HFF-Myc (cell line): ENCODE data around the gene PRIM1.
A peak's percentile ranks its signal among the peaks of the same experiment; 100 is the strongest.
"Not testable (repeated sequence)": the region's sequence is repeated elsewhere in the genome, so short reads cannot be mapped to it uniquely, and the experiment has no call there.

Source experiments
- DNase-seq: peaks from one replicate; pipeline ENCODE4 v3.0.0-alpha.2; 2011; ENCODE audit warnings: low read depth; ENCODE audit errors: extremely low read depth
- H3K4me3 ChIP-seq: replicated peaks from 2 replicates; pipeline ENCODE4 v1.5.1; 2011; ENCODE audit warnings: low read depth, mild to moderate bottlenecking, control low read depth, low read length
- TF ChIP-seq, protein P1 (sequence below): IDR thresholded peaks from 2 replicates; pipeline ENCODE4 v1.5.1; 2012; ENCODE audit warnings: mild to moderate bottlenecking, low read depth, low read length, control low read depth; ENCODE audit errors: missing control alignments

The PRIM1 gene

DNA sequence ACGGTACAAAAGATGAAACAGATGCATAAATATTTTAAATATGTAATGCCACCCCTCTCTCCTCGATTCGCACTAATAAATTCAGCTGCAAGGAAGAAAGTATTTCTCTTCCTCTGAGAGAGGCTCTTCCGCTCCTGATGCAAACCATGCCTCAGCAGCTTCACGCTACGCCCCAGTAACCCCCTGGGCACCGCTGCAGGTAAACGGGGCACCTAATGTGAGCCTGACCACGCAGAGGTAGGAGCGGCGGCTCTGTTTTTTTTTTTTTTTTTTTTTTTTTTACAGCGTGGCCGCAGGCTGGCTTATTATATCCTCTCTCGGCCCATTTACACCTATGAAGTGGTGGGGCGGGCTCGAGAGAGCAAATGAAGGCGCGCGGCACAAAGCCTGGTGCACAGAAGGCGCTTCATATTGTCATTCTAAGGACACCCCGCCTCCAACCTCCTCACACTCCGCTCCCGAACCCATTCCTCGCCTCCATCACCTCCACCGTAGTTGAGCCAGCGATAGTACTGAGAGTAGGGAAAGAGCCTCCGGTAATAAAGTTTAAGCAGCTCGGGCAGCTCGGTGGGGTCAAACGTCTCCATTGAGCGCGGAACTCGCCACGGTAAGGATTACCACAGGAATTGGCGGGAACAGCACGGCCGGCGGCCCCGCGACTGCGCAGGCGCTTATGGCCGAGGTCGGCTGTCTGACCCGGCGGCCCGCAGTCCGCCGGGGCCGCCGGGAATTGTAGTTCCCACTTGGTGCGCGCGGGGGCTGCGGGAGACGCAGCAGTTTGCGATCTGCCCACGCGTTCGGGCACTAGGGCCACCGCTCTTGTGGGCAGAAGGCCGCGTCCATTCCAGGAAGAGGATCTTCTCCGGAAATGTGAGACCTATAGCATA lies at the start of gene PRIM1:
Gene PRIM1 (minus strand): TSS at position 612 of the 887 bp plus-strand sequence. CDS start 25 bp downstream, at position 587.
- H3K4me3 ChIP-seq = peak within 1 kb of the TSS; percentile 82
- TF ChIP-seq, protein P1, sequence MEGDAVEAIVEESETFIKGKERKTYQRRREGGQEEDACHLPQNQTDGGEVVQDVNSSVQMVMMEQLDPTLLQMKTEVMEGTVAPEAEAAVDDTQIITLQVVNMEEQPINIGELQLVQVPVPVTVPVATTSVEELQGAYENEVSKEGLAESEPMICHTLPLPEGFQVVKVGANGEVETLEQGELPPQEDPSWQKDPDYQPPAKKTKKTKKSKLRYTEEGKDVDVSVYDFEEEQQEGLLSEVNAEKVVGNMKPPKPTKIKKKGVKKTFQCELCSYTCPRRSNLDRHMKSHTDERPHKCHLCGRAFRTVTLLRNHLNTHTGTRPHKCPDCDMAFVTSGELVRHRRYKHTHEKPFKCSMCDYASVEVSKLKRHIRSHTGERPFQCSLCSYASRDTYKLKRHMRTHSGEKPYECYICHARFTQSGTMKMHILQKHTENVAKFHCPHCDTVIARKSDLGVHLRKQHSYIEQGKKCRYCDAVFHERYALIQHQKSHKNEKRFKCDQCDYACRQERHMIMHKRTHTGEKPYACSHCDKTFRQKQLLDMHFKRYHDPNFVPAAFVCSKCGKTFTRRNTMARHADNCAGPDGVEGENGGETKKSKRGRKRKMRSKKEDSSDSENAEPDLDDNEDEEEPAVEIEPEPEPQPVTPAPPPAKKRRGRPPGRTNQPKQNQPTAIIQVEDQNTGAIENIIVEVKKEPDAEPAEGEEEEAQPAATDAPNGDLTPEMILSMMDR = no peak
- peak; percentile 29 for DNase-seq

DNA sequence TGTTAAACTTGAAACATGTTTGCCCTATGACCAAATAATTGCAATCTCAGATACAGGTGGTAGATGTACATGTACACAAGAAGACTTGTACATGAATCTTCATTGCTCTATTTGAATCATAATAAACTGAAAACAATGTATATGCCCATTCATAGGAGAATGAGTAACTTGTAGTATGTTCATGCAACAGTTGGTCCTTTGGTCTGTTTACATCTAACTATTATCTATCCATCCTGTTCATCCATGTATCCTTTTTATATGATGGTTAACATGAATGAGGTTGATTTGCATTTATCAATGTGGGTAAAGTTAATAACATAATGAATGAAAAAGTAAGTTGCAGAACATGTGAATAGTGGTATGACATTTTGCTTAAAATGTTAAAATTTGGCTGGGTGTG lies 48.1 kb upstream of the PRIM1 start:
- no peak for DNase-seq
- TF ChIP-seq, protein P1 = no peak
- no peak overlapping the region for H3K4me3 ChIP-seq

DNA sequence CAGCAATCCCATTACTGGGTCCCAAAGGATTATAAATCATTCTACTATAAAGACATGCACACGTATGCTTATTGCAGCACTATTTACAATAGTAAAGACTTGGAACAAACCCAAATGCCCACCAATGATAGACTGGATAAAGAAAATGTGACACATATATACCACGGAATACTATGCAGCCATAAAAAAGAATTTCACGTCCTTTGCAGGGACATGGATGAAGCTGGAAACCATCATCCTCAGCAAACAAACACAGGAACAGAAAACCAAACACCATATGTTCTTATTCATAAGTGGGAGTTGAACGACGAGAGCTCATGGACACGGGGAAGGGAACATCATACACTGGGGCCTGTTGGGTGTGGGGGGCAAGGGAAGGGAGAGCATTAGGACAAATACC lies 47.2 kb upstream of the PRIM1 start:
- DNase-seq, H3K4me3 ChIP-seq: not testable (repeated sequence)

DNA sequence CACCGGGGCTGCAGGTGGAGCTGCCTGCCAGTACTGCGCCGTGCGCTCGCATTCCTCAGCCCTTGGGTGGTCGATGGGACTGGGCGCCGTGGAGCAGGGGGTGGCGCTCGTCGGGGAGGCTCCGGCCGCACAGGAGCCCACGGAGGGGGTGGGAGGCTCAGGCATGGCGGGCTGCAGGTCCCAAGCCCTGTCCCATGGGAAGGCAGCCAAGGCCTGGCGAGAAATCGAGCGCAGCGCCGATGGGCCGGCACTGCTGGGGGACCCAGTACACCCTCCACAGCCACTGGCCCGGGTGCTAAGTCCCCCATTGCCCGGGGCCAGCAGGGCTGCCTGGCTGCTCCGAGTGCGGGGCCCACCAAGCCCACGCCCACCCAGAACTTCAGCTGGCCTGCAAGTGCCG lies 43.7 kb upstream of the PRIM1 start:
- DNase-seq, H3K4me3 ChIP-seq: not testable (repeated sequence)

DNA sequence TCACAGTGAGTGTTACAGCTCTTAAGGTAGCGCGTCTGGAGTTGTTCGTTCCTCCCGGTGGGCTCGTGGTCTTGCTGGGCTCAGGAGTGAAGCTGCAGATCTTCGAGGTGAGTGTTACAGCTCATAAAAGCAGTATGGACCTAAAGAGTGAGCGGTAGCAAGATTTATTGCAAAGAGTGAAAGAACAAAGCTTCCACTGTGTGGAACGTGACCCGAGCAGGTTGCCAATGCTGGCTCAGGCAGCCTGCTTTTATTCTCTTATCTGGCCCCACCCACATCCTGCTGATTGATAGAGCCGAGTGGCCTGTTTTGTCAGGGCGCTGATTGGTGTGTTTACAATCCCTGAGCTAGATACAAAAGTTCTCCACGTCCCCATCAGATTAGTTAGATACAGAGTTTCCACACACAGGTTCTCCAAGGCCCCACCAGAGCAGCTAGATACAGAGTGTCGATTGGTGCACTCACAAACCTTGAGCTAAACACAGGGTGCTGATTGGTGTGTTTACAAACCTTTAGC lies 43.0 kb upstream of the PRIM1 start:
- H3K4me3 ChIP-seq, DNase-seq: not testable (repeated sequence)

DNA sequence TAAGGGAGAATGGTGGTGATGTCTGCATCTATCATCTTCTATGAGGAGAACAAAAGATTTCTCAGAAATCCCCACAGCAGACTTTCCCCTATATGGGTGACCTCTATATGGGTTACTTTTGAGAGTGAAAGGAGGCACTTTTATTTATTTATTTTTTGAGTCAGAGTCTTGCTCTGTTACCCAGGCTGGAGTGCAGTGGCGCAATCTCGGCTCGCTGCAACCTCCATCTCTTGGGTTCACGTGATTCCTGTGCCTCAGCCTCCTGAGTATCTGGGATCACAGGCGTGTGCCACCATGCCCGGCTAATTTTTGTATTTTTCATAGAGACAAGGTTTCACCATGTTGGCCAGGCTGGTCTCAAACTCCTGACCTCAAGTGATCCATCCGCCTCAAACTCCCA lies 41.0 kb upstream of the PRIM1 start:
- H3K4me3 ChIP-seq, DNase-seq: not testable (repeated sequence)

DNA sequence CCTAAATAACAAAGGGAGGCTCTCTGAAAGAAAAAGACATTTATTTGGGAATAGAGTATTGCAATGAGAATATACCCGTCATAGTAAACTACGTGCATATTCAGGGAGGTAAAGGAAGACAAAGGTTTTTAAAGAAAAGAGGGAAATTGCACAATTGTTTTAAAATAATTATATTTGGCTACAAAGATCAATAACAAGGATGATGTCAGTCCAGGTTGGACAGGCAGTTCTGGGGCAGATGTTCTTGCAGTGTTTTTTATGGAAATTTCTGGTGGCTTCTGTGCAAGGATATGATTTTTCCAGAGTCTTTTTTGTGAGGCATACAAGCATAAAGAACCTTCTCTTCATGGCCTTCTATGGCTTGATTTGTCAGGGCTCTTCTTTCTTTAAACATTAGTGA lies 40.6 kb upstream of the PRIM1 start:
- no peak overlapping the region for H3K4me3 ChIP-seq
- TF ChIP-seq, protein P1 = no peak
- no peak for DNase-seq

DNA sequence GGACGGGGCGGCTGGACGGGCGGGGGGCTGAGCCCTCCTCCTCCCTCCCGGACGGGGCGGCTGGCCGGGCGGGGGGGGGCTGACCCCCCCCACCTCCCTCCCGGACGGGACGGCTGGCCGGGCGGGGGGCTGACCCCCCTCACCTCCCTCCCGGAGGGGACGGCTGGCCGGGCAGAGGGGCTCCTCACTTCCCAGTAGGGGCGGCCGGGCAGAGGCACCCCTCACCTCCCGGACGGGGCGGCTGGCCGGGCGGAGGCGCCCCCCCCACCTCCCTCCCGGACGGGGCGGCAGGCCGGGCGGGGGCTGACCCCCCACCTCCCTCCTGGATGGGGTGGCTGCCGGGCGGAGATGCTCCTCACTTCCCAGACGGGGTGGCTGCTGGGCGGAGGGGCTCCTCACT lies 37.3 kb upstream of the PRIM1 start:
- DNase-seq, H3K4me3 ChIP-seq: not testable (repeated sequence)

DNA sequence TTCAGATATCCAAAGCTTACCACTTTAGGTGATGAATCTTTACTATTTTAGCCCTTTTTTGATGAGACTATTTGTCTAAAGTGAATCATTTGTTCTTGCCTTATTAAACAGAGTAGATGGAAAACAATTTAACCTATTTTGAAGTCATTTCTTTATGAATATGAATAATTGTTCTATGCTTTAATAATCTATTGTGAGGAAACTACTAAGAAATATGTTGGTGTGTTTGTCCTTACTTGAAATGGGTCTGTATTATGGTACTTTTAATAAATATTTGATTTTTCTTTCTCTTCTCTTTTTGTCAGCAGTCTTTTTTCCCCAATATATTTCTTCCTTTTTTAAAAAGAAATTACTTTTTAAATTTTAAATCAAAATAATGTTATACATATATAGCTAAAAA lies 35.4 kb upstream of the PRIM1 start:
- TF ChIP-seq, protein P1 = no peak
- H3K4me3 ChIP-seq = no peak overlapping the region
- DNase-seq = no peak
